Stomach smooth muscle (tissue), 2 donors: ENCODE measurements around the gene PLCH2.

ENCODE experiments used
- H3K27ac ChIP-seq: one replicate; pipeline ENCODE4 v1.7.0; 2013; ENCODE audit warnings: mild to moderate bottlenecking, low read length, inconsistent platforms
- H3K27me3 ChIP-seq, 2 donors: one replicate each; pipeline ENCODE4 v1.7.0; 2013; ENCODE audit warnings: low read length in 2 of 2; ENCODE audit not compliant: insufficient read depth in 2 of 2, control insufficient read depth in 1 of 2
- H3K36me3 ChIP-seq, 2 donors: one replicate each; pipeline ENCODE4 v1.7.0; 2013; ENCODE audit warnings: low read length in 2 of 2; ENCODE audit not compliant: control insufficient read depth in 2 of 2, insufficient read depth in 2 of 2
- H3K4me1 ChIP-seq: one replicate; pipeline ENCODE4 v1.7.0; 2013; ENCODE audit warnings: low read length; ENCODE audit not compliant: control insufficient read depth, insufficient read depth
- H3K4me3 ChIP-seq, 2 donors: one replicate each; pipeline ENCODE4 v1.7.0; 2013; ENCODE audit warnings: low read length in 2 of 2
- H3K9ac ChIP-seq, 2 donors: one replicate each; pipeline ENCODE4 v1.7.0; 2013; ENCODE audit warnings: low read length in 2 of 2, mild to moderate bottlenecking in 1 of 2
- H3K9me3 ChIP-seq, 2 donors: one replicate each; pipeline ENCODE4 v1.7.0; 2013; ENCODE audit warnings: low read length in 2 of 2; ENCODE audit not compliant: control insufficient read depth in 2 of 2
- donor health status: healthy.
- donor health status: Pancreatic carcinoma.

Gene PLCH2

GRCh38 chr1:2442661-2443060 is 33.4 kb upstream of the PLCH2 start:
- no peaks in the 10 kb centered on the region for H3K9me3 ChIP-seq
- H3K9ac ChIP-seq: no peak overlapping the region
- no peak overlapping the region for H3K4me3 ChIP-seq
- no peak overlapping the region for H3K27ac ChIP-seq
- H3K36me3 ChIP-seq: no peaks in the 10 kb centered on the region
- H3K4me1 ChIP-seq: no peaks in the 10 kb centered on the region
- H3K27me3 ChIP-seq: peaks cover 28 to 36% of the 10 kb centered on the region in 2 donors

GRCh38 chr1:2443277-2444137 is 32.6 kb upstream of the PLCH2 start:
- peaks cover 28 to 36% of the 10 kb centered on the region in 2 donors for H3K27me3 ChIP-seq
- no peak overlapping the region for H3K27ac ChIP-seq
- H3K4me1 ChIP-seq: no peaks in the 10 kb centered on the region
- no peak overlapping the region for H3K4me3 ChIP-seq
- no peak overlapping the region for H3K9ac ChIP-seq
- H3K9me3 ChIP-seq: no peaks in the 10 kb centered on the region
- H3K36me3 ChIP-seq: no peaks in the 10 kb centered on the region

- Histone ChIP-seq H3K4me1 (no peaks in the 10 kb centered on the region), H3K9ac (no peak overlapping the region)
These were observed 31.9 kb upstream of the PLCH2 start for GRCh38 chr1:2444138-2444591.

GRCh38 chr1:2445162-2445822 is 30.8 kb upstream of the PLCH2 start:
- H3K9ac ChIP-seq: no peak overlapping the region
- H3K4me1 ChIP-seq: no peaks in the 10 kb centered on the region
- H3K27me3 ChIP-seq: peaks cover 26 to 36% of the 10 kb centered on the region in 2 donors
- no peaks in the 10 kb centered on the region for H3K9me3 ChIP-seq
- no peak overlapping the region for H3K4me3 ChIP-seq
- no peaks in the 10 kb centered on the region for H3K36me3 ChIP-seq
- H3K27ac ChIP-seq: no peak overlapping the region

More at GRCh38 chr1:2444138-2444591, 31.9 kb upstream of the PLCH2 start:
- no peaks in the 10 kb centered on the region for H3K36me3 ChIP-seq
- no peaks in the 10 kb centered on the region for H3K9me3 ChIP-seq
- peaks cover 26 to 36% of the 10 kb centered on the region in 2 donors for H3K27me3 ChIP-seq
- H3K4me3 ChIP-seq: no peak overlapping the region
- no peak overlapping the region for H3K27ac ChIP-seq

- Histone ChIP-seq H3K36me3 (no peaks in the 10 kb centered on the region), H3K4me3 (no peak overlapping the region), H3K4me1 (no peaks in the 10 kb centered on the region), H3K27me3 (peaks cover 26 to 37% of the 10 kb centered on the region in 2 donors), H3K9me3 (no peaks in the 10 kb centered on the region), H3K9ac (no peak overlapping the region), H3K27ac (no peak overlapping the region)
These were observed 30.3 kb upstream of the PLCH2 start for GRCh38 chr1:2445823-2446215.

GRCh38 chr1:2446394-2446793 is 29.7 kb upstream of the PLCH2 start:
- no peaks in the 10 kb centered on the region for H3K9me3 ChIP-seq
- H3K36me3 ChIP-seq: no peaks in the 10 kb centered on the region
- H3K27me3 ChIP-seq: peaks cover 27 to 42% of the 10 kb centered on the region in 2 donors
- no peaks in the 10 kb centered on the region for H3K4me1 ChIP-seq
- H3K9ac ChIP-seq: no peak overlapping the region
- no peak overlapping the region for H3K27ac ChIP-seq
- no peak overlapping the region for H3K4me3 ChIP-seq

GRCh38 chr1:2446861-2447260 is 29.2 kb upstream of the PLCH2 start:
- Histone ChIP-seq H3K9me3 (no peaks in the 10 kb centered on the region), H3K27ac (no peak overlapping the region), H3K4me3 (no peak overlapping the region), H3K36me3 (no peaks in the 10 kb centered on the region), H3K9ac (no peak overlapping the region), H3K27me3 (peaks cover 24 to 39% of the 10 kb centered on the region in 2 donors), H3K4me1 (no peaks in the 10 kb centered on the region)

- Histone ChIP-seq H3K27me3 (peaks cover 23 to 34% of the 10 kb centered on the region in 2 donors), H3K27ac (no peak overlapping the region), H3K4me3 (no peak overlapping the region), H3K36me3 (no peaks in the 10 kb centered on the region), H3K4me1 (no peaks in the 10 kb centered on the region), H3K9ac (no peak overlapping the region), H3K9me3 (no peaks in the 10 kb centered on the region)
These were observed 28.6 kb upstream of the PLCH2 start for GRCh38 chr1:2447276-2448097.

GRCh38 chr1:2448098-2448445 is 28.0 kb upstream of the PLCH2 start:
- Histone ChIP-seq H3K9ac (no peak overlapping the region), H3K9me3 (no peaks in the 10 kb centered on the region), H3K4me3 (no peak overlapping the region), H3K27me3 (peaks cover 18 to 33% of the 10 kb centered on the region in 2 donors), H3K36me3 (no peaks in the 10 kb centered on the region), H3K4me1 (no peaks in the 10 kb centered on the region), H3K27ac (no peak overlapping the region)

GRCh38 chr1:2449636-2450454 is 26.2 kb upstream of the PLCH2 start:
- Histone ChIP-seq H3K36me3 (no peaks in the 10 kb centered on the region), H3K9me3 (no peaks in the 10 kb centered on the region), H3K4me1 (no peaks in the 10 kb centered on the region), H3K9ac (no peak overlapping the region), H3K27ac (no peak overlapping the region), H3K27me3 (peaks cover 21 to 33% of the 10 kb centered on the region in 2 donors), H3K4me3 (no peak overlapping the region)
